GM19193 (cell line): ENCODE data around the gene ATP2A3.

ENCODE experiments used
- POLR2A ChIP-seq: IDR thresholded peaks from 4 replicates; pipeline ENCODE4 v1.6.1; 2011; ENCODE audit not compliant: insufficient read depth, insufficient read length; ENCODE audit errors: extremely low read depth

ATP2A3 gene

GRCh38 chr17:3935825-3936355, 28.3 kb downstream of the ATP2A3 start:
- no peak for TF ChIP-seq POLR2A

DNA sequence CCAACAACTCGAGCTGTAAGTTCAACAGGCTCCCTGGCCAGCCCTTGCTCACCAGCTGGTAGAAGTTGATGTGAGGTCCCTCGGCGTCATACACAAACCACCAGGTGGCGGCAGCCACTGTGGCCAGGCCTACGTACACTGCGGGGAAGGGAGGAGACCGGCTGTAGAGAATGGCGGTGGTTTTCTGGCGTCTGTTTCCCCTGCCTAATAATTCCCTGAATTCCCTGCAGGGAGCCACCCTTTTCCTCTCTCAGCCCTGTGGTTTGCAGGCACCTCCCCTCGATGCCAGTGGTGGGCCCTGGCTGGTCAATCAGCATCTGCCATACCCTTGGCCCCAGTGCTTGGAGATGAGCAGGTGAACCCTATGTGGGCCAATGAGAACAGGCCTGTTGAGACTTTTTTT, 29.1 kb downstream of the ATP2A3 start:
- no peak for TF ChIP-seq POLR2A

DNA sequence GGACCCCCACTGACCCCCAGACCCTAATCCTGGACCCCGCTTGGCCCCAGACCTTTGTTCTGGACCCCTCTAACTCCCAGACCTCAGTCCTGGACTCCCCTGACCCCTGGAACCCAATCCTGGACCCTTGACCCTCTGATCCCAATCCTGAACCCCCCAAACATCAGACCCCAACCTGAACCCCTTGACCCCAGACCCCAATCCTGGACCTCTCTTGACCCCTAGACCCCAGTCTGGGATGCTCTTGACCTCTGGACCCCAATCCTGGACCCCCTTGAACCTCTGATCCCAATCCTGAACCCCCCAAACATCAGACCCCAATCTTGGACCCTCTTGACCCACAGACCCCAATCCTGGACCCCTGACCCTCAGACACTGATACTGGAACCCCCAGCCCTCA, 34.5 kb downstream of the ATP2A3 start:
- no peak for TF ChIP-seq POLR2A

- TF ChIP-seq POLR2A: no peak
Observed at GRCh38 chr17:3929181-3929580, 35.1 kb downstream of the ATP2A3 start.

GRCh38 chr17:3928406-3928805, 35.8 kb downstream of the ATP2A3 start:
- no peak for TF ChIP-seq POLR2A

- no peak for TF ChIP-seq POLR2A
Observed at GRCh38 chr17:3927628-3928340, 36.5 kb downstream of the ATP2A3 start.

GRCh38 chr17:3926860-3927627, 37.2 kb downstream of the ATP2A3 start:
- TF ChIP-seq POLR2A: no peak

- TF ChIP-seq POLR2A: no peak
Observed at GRCh38 chr17:3925684-3926485, 38.4 kb downstream of the ATP2A3 start.

DNA sequence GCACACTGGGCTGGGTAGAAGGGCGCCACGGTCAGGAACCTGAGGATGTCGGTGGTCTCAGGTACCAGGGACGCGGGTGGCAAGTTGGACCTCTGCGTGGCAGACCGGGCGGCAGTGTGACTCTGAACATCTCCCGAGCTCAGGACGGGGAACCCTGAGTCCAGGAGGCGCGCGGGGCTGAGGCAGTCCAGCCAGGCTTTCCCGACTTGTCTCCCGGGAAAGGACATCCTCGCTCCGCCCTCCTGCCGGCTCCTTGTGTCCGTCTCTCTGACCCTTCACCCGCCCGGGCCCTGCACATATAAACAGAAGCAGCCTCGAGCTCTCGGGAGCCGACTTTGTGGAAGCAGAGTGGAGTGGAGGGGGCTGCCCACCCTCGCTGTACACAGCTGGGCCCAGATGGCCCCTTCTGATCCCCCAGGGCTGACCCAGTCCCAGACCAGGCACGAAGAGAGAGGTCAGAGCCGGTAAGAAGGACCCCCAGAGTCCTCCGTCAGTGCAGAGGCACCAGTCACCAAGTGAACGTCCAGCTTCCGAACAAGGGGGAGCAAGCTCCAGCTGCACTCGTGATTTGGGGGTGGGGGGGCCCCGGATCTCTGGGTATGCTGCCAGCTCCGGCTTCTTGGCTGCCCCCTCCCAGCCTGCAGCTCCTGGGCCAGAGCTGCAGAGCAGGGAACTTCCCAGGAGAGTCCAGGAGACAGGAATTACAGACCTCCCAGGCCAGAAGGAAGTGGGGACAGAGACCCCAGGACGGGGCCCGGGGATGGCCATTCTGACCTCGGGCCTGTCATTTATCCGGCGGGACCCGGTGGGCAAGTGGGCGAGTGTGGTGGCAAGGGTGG, 39.5 kb downstream of the ATP2A3 start:
- TF ChIP-seq POLR2A: no peak

- no peak for TF ChIP-seq POLR2A
Observed at GRCh38 chr17:3923466-3924190, 40.6 kb downstream of the ATP2A3 start.

DNA sequence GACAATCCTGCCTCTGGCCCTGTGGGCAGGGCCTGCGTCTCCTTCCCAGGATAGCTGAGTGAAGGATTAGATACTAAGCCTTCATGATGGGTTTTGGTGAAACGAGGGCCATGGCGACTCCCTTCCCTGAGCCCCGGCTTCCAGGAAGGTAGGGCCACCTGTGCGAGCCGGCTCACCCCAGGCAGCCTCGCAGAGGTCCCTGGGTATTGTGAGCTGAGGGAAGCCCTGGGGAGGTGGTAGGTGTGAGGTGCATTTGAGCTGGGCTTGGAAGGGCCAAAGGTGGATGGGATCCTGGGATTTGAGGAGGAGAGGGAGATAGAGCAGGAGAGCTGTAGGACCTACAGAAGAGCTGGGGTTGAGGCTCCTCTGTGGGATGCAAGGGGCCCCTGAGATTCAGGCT, 41.5 kb downstream of the ATP2A3 start:
- TF ChIP-seq POLR2A: no peak

- TF ChIP-seq POLR2A: no peak
Observed at GRCh38 chr17:3921502-3922319, 42.5 kb downstream of the ATP2A3 start.

GRCh38 chr17:3921006-3921405, 43.2 kb downstream of the ATP2A3 start:
- TF ChIP-seq POLR2A: no peak
